PC-9 (cell line): ENCODE data around the gene PRR23C.

Experiments used
- CTCF ChIP-seq: fragments of 200-600 bp; sonication (generic); conservative IDR thresholded peaks from 2 replicates; pipeline ENCODE4 v1.6.1; 2017; ENCODE audit warnings: mixed run types, antibody characterized with exemption, mild to moderate bottlenecking, moderate library complexity
- EZH2 ChIP-seq: fragments of 200-600 bp; sonication (generic); IDR thresholded peaks from 2 replicates; pipeline ENCODE4 v1.8.0; 2017; ENCODE audit warnings: antibody characterized with exemption, low read depth

GRCh38 chr3:139024968-139025367, 19.7 kb downstream of the PRR23C start:
- TF ChIP-seq CTCF, result no peak
- TF ChIP-seq EZH2, result no peak
